ENCODE results near the gene HSH2D. TPM values are rescaled to one million over a fixed set of nuclear protein-coding genes. Genes with fewer than 3 reads are reported as not detected.

Gene HSH2D
- total and polyA plus RNA-seq, 9 of the 15 experiments (the other 6 are each of a cell fraction or from before 2014, with no cell fraction given) = 0.03 to 1.1 (median 0.35) TPM; not detected in 1

GRCh38 chr19:16141043-16141442 lies 2.4 kb upstream of the HSH2D start (continued):
- TF ChIP-seq NEUROD1 (IDR thresholded peaks at IDR 0.05; ENCODE audit: borderline replicate concordance, low read depth, low read length, partially characterized antibody) (no peak), ILK (tag; IDR thresholded peaks at IDR 0.05; ENCODE audit: borderline replicate concordance, low read depth) (no peak), POLR3A (IDR thresholded peaks at IDR 0.05; ENCODE audit: borderline replicate concordance, extremely low read depth, insufficient read depth, insufficient read length) (no peak), C11orf30 (IDR thresholded peaks at IDR 0.05; ENCODE audit: low read depth) (no peak), ZBTB40 (IDR thresholded peaks at IDR 0.05) (no peak), ZBTB40 (CRISPR knock-in tag; IDR thresholded peaks at IDR 0.05) (no peak), SIN3A (IDR thresholded peaks at IDR 0.05; ENCODE audit: borderline replicate concordance in 2 of 2, control insufficient read depth in 1 of 2, low read depth in 2 of 2, low read length in 2 of 2) (no peak), HNRNPLL (IDR thresholded peaks at IDR 0.05; ENCODE audit: low read depth, low read length, poor library complexity, severe bottlenecking) (no peak), RB1 (IDR thresholded peaks at IDR 0.05; ENCODE audit: low read depth) (no peak), ZNF280B (CRISPR knock-in tag; IDR thresholded peaks at IDR 0.05) (no peak), ZNF146 (CRISPR knock-in tag; IDR thresholded peaks at IDR 0.05; ENCODE audit: unreplicated experiment) (no peak), POLR2G (IDR thresholded peaks at IDR 0.05; ENCODE audit: low read depth, low read length) (no peak), HMGXB4 (CRISPR knock-in tag; IDR thresholded peaks at IDR 0.05) (no peak), NRF1 (conservative IDR thresholded peaks at IDR 0.05 in 1 of 2, IDR thresholded peaks at IDR 0.05 in 1 of 2) (no peak), RCOR1 (IDR thresholded peaks at IDR 0.05; ENCODE audit: borderline replicate concordance in 1 of 2, low read depth in 2 of 2, low read length in 2 of 2) (peak; percentile 11 to 90; a peak in 2 of 4 replicates), HNRNPL (IDR thresholded peaks at IDR 0.05; ENCODE audit: low read depth, low read length) (no peak)

Measured in K562 (cell line).